Nephron progenitor cell (in vitro differentiated cells): ENCODE results near the gene PRPF31.

Experiments used
- DNase-seq: peaks from one replicate; pipeline ENCODE4 v3.0.0; 2021
- H3K27ac Mint-ChIP-seq: 2 replicates; pipeline ENCODE4 v1.8.0; 2021; ENCODE audit warnings: mild to moderate bottlenecking, moderate library complexity, mixed read lengths
- H3K27me3 Mint-ChIP-seq: 2 replicates; pipeline ENCODE4 v1.8.0; 2021; ENCODE audit warnings: mild to moderate bottlenecking, low read depth, mixed read lengths; ENCODE audit not compliant: poor library complexity
- H3K36me3 Mint-ChIP-seq: 2 replicates; pipeline ENCODE4 v1.8.0; 2021; ENCODE audit warnings: low read depth, mixed read lengths
- H3K4me1 Mint-ChIP-seq: 2 replicates; pipeline ENCODE4 v1.8.0; 2021; ENCODE audit warnings: mixed read lengths
- H3K4me3 Mint-ChIP-seq: 2 replicates; pipeline ENCODE4 v1.8.0; 2021; ENCODE audit warnings: mild to moderate bottlenecking, moderate library complexity, mixed read lengths
- H3K9me3 Mint-ChIP-seq: 2 replicates; pipeline ENCODE4 v1.8.0; 2021; ENCODE audit warnings: mild to moderate bottlenecking, moderate library complexity, mixed read lengths
- CTCF ChIP-seq: fragments of 200-600 bp; sonication (generic); IDR thresholded peaks from 2 replicates; pipeline ENCODE4 v1.5.0; 2021; ENCODE audit warnings: antibody characterized with exemption

Gene PRPF31

GRCh38 chr19:54172471-54173358, 57.2 kb downstream of the PRPF31 start, which contains the start of gene TMC4:
TSS of gene TMC4 (minus strand) at chr19:54173160. CDS start at chr19:54173117, 43 bp downstream.
- H3K27ac Mint-ChIP-seq: no peak within 1 kb of the TSS
- peaks cover 5% of the 10 kb centered on the region for H3K36me3 Mint-ChIP-seq
- no peaks in the 10 kb centered on the region for H3K9me3 Mint-ChIP-seq
- TF ChIP-seq CTCF: no peak
- H3K27me3 Mint-ChIP-seq: no peaks in the 10 kb centered on the region
- DNase-seq: no peak
- H3K4me3 Mint-ChIP-seq: peak within 1 kb of the TSS; percentile 15
- peaks cover 17% of the 10 kb centered on the region for H3K4me1 Mint-ChIP-seq

GRCh38 chr19:54173359-54173699, 57.8 kb downstream of the PRPF31 start:
- Mint-ChIP-seq H3K27ac (no peak overlapping the region), H3K36me3 (peaks cover 9% of the 10 kb centered on the region)

GRCh38 chr19:54173951-54174834, 58.6 kb downstream of the PRPF31 start:
- no peak overlapping the region for H3K4me3 Mint-ChIP-seq

More at GRCh38 chr19:54173359-54173699, 57.8 kb downstream of the PRPF31 start:
- no peak for TF ChIP-seq CTCF
- H3K4me1 Mint-ChIP-seq: peaks cover 21% of the 10 kb centered on the region
- H3K27me3 Mint-ChIP-seq: no peaks in the 10 kb centered on the region
- no peaks in the 10 kb centered on the region for H3K9me3 Mint-ChIP-seq
- no peak overlapping the region for H3K4me3 Mint-ChIP-seq
- no peak for DNase-seq

GRCh38 chr19:54178581-54179261, 63.2 kb downstream of the PRPF31 start:
- no peaks in the 10 kb centered on the region for H3K27me3 Mint-ChIP-seq
- H3K4me3 Mint-ChIP-seq: no peak overlapping the region
- no peak for TF ChIP-seq CTCF
- H3K4me1 Mint-ChIP-seq: peaks cover 23% of the 10 kb centered on the region
- peaks cover 21% of the 10 kb centered on the region for H3K36me3 Mint-ChIP-seq
- DNase-seq: peak; percentile 62
- no peak overlapping the region for H3K27ac Mint-ChIP-seq
- no peaks in the 10 kb centered on the region for H3K9me3 Mint-ChIP-seq

More at GRCh38 chr19:54173951-54174834, 58.6 kb downstream of the PRPF31 start:
- TF ChIP-seq CTCF: no peak
- Mint-ChIP-seq H3K36me3 (peaks cover 13% of the 10 kb centered on the region), H3K4me1 (peaks cover 23% of the 10 kb centered on the region), H3K27ac (no peak overlapping the region), H3K27me3 (no peaks in the 10 kb centered on the region), H3K9me3 (no peaks in the 10 kb centered on the region)
- no peak for DNase-seq

- no peak for TF ChIP-seq CTCF
- peaks cover 28% of the 10 kb centered on the region for H3K36me3 Mint-ChIP-seq
- H3K27me3 Mint-ChIP-seq: no peaks in the 10 kb centered on the region
- no peaks in the 10 kb centered on the region for H3K9me3 Mint-ChIP-seq
- H3K4me1 Mint-ChIP-seq: peaks cover 23% of the 10 kb centered on the region
- peak overlapping the region; percentile 98 for H3K27ac Mint-ChIP-seq
- no peak for DNase-seq
- no peak overlapping the region for H3K4me3 Mint-ChIP-seq
Observed at GRCh38 chr19:54179262-54179852, 63.8 kb downstream of the PRPF31 start.
